Esophagus muscularis mucosa (tissue), 4 donors: Measurements from ENCODE around the gene SERPINA10. TPM values are rescaled to one million over a fixed set of nuclear protein-coding genes. Genes with fewer than 3 reads are reported as not detected.

ENCODE experiments used
- DNase-seq: peaks from one replicate; pipeline ENCODE4 v3.0.0-alpha.2; 2017; ENCODE audit errors: extremely low spot score
- H3K27ac ChIP-seq, 4 donors: fragments of 200-600 bp; sonication (generic); replicated peaks in 1 of 4; 1 replicate in 3 of 4; 2 replicates in 1 of 4; pipeline ENCODE4 v1.5.1; 2016 to 2019; ENCODE audit warnings: mild to moderate bottlenecking in 1 of 4
- H3K27me3 ChIP-seq, 4 donors: fragments of 200-600 bp; sonication (generic); one replicate each; pipeline versions ENCODE4 v1.5.1 to v1.6.0; 2016 to 2019
- H3K36me3 ChIP-seq, 4 donors: fragments of 200-600 bp; sonication (generic); one replicate each; pipeline ENCODE4 v1.5.1; 2016 to 2019
- H3K4me1 ChIP-seq, 4 donors: fragments of 200-600 bp; sonication (generic); one replicate each; pipeline ENCODE4 v1.5.1; 2016 to 2019
- H3K4me3 ChIP-seq, 4 donors: fragments of 200-600 bp; sonication (generic); 1 replicate in 2 of 4; 2 replicates in 2 of 4; pipeline ENCODE4 v1.5.1; 2016 to 2019; ENCODE audit warnings: mild to moderate bottlenecking in 4 of 4, moderate library complexity in 1 of 4
- H3K9me3 ChIP-seq, 4 donors: fragments of 200-600 bp; sonication (generic); 1 replicate in 3 of 4; 2 replicates in 1 of 4; pipeline ENCODE4 v1.5.1; 2016 to 2019
- EP300 ChIP-seq: sonication (generic); formaldehyde crosslinking; IDR thresholded peaks from one replicate; pipeline ENCODE4 v1.6.1; 2017; ENCODE audit warnings: antibody characterized with exemption
- POLR2A ChIP-seq: fragments of 450-650 bp; IDR thresholded peaks from one replicate; pipeline ENCODE4 v1.6.1; 2017; ENCODE audit warnings: antibody characterized with exemption, moderate library complexity, mild to moderate bottlenecking, low read depth
- POLR2AphosphoS5 ChIP-seq, 2 donors: sonication (generic); formaldehyde crosslinking; IDR thresholded peaks; one replicate each; pipeline ENCODE4 v1.6.1; 2017; ENCODE audit warnings: antibody characterized with exemption in 2 of 2
- WGBS: methylation state at CpG from one replicate; pipeline ENCODE4 v1.1.5; 2018; 5-methylcytosine and 5-hydroxymethylcytosine counted together
- intact Hi-C: fragments of 100-400 bp; cut with DNase I; formaldehyde crosslinking; loops from one replicate; pipeline ENCODE4 v1.15.1; 2023
- total RNA-seq, 4 donors: library from RNA; depleted of rRNA; stranded (reverse); fragments of >200 nt; gene quantifications; one replicate each; pipeline versions ENCODE4 v1.1.0 to v1.2.1, GENCODE V29; 2016
- TF ChIP-seq, protein P1 (sequence below), 3 experiments: fragments of 200-600 bp in 2 of 3; fragments of 450-650 bp in 1 of 3; sonication (generic) in 2 of 3; IDR thresholded peaks; one replicate each; pipeline ENCODE4 v1.5.1; 2017 to 2019; ENCODE audit warnings: antibody characterized with exemption in 3 of 3, mild to moderate bottlenecking in 2 of 3, moderate library complexity in 1 of 3

The SERPINA10 gene
- total RNA-seq, 4 donors from 2014 or later = not detected

DNA sequence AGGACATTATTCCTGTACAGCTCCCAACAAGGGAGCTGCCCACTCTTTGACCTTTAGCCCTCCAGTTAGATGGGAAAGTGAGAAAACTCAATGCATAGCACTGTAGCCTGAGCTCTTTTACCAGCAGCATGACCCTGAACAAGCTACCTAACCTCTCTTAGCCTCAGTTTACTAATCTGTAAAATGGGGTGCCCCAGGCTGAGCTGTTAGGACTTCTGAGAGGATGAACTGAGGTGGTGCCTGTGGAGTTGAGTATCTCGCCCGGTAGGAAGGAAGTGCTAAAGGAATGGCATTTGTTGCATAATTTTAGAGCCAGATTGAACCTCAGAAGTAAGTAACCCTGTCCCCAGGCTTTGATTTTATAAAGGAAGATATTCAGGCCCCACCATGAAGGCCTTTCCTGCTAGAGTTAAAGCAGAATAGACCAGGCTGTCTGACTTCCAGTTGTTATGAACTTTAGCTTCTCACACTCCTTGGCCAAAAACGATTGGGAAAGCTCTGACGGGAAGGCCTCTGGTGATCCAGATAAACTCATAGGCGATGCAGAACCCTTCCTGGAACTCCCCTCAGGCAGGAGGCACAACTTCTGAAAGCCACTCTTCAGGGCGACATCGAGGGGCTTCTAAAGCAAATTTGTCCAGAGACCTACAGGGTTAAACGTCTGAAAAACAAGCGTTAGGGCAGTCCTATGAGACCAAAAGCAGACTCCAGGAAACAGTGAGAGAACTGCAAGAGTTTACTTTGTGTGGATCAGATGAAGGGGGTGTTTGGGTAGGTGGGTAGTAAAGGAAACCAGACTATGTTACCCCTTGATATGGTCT is 2.5 kb upstream of the SERPINA10 start:
- peak; percentile 77 for DNase-seq

DNA sequence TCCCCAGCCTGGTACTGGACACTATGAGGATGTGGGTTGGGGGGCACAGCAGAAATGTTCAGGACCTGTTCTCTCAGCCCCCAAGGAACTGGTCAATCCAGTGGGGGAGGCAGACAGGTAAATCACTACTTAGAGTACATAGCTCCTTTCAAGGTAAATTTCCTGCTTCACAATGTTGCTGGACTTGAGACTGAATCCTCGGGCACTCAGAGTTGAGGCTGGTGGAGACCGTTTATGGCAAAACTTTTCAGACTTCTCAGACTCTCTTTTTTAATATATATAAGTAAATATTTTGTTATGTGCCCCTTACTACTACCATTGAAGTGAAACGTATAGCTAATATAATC is 483 bp upstream of the SERPINA10 start:
- Histone ChIP-seq H3K4me3 (no peak overlapping the region), H3K27ac (no peak overlapping the region), H3K4me1 (no peaks in the 10 kb centered on the region), H3K36me3 (no peaks in the 10 kb centered on the region), H3K27me3 (peaks cover 0 to 3% (median 0%) of the 10 kb centered on the region in 4 donors), H3K9me3 (no peaks in the 10 kb centered on the region)
- TF ChIP-seq EP300 (no peak), POLR2A (no peak), POLR2AphosphoS5 (IDR thresholded peaks at IDR 0.05) (no peak)
- TF ChIP-seq, protein P1, sequence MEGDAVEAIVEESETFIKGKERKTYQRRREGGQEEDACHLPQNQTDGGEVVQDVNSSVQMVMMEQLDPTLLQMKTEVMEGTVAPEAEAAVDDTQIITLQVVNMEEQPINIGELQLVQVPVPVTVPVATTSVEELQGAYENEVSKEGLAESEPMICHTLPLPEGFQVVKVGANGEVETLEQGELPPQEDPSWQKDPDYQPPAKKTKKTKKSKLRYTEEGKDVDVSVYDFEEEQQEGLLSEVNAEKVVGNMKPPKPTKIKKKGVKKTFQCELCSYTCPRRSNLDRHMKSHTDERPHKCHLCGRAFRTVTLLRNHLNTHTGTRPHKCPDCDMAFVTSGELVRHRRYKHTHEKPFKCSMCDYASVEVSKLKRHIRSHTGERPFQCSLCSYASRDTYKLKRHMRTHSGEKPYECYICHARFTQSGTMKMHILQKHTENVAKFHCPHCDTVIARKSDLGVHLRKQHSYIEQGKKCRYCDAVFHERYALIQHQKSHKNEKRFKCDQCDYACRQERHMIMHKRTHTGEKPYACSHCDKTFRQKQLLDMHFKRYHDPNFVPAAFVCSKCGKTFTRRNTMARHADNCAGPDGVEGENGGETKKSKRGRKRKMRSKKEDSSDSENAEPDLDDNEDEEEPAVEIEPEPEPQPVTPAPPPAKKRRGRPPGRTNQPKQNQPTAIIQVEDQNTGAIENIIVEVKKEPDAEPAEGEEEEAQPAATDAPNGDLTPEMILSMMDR (IDR thresholded peaks at IDR 0.05) = no peak
- 79% methylated on average over 3 of the region's 3 CpGs for WGBS
- intact Hi-C loops = no loop called here
- no peak for DNase-seq

More for the DNA sequence above, 2.5 kb upstream of the SERPINA10 start:
- Histone ChIP-seq H3K4me3 (no peak overlapping the region), H3K4me1 (no peaks in the 10 kb centered on the region), H3K27me3 (peaks cover 0 to 3% (median 0%) of the 10 kb centered on the region in 4 donors), H3K36me3 (no peaks in the 10 kb centered on the region), H3K27ac (no peak overlapping the region), H3K9me3 (no peaks in the 10 kb centered on the region)
- TF ChIP-seq, protein P1 (IDR thresholded peaks at IDR 0.05) = no peak
- TF ChIP-seq POLR2AphosphoS5 (IDR thresholded peaks at IDR 0.05) = no peak
- no peak for TF ChIP-seq EP300
- no peak for TF ChIP-seq POLR2A
- intact Hi-C loops = no loop called here
- 74% methylated on average over 9 of the region's 9 CpGs for WGBS

DNA sequence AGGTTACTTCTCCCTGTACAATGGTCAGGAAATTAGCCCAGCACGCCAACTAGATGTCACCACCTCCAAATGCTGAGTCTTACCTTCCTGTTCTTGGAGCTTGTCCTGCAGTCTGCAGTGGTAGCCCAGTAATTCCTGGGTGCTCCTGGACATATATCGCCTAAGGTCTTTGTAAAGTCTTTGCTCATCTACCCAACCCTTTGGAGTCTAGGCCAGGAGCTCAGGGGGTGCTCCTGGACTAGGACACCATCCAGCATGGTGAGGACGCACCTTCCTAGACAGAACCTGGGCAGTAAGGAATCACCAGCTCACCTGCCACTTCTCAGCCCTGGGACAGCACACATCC is 569 bp downstream of the SERPINA10 start:
- no peaks in the 10 kb centered on the region for H3K4me1 ChIP-seq
- peaks cover 0 to 3% (median 0%) of the 10 kb centered on the region in 4 donors for H3K27me3 ChIP-seq
- 96% methylated on average over 2 of the region's 3 CpGs for WGBS
- no peaks in the 10 kb centered on the region for H3K36me3 ChIP-seq
- no peak overlapping the region for H3K4me3 ChIP-seq
- peak; percentile 62 for DNase-seq
- H3K9me3 ChIP-seq = no peaks in the 10 kb centered on the region
- no peak overlapping the region for H3K27ac ChIP-seq
- intact Hi-C loops = no loop called here
- TF ChIP-seq, protein P1 (IDR thresholded peaks at IDR 0.05) = no peak

DNA sequence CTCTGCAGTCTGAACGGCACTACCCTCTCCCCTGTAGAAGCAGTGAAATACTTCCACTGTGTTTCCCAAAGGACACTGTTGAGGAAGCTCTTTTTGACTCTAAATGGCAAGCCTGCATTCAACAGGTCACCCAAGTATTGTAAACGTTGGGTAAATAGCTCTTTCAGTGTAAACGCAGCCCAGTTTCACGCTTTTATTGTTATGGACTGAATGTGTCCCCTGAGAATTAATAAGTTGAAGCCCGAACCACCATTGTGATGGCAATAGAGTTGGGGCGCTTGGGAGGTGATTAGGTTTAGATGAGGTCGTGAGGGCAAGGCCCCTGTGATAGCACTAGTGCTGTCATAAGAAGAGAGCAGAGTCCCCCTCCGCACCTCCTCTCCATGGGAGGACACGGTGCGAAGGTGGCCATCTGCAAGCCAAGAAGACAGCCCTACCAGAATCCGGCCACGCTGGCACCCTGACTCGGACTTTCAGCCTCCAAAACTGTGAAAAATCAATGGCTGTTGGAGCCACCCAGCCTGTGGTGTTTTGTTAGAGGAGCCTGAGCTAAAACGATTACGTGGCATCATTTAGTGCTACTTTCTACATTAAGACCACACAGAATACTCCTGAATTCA is 1.1 kb downstream of the SERPINA10 start:
- TF ChIP-seq POLR2AphosphoS5 (IDR thresholded peaks at IDR 0.05) (no peak), POLR2A (no peak), EP300 (no peak)
- TF ChIP-seq, protein P1 (IDR thresholded peaks at IDR 0.05) = no peak
- no peak overlapping the region for H3K27ac ChIP-seq
- peaks cover 0 to 3% (median 0%) of the 10 kb centered on the region in 4 donors for H3K27me3 ChIP-seq
- no peak overlapping the region for H3K4me3 ChIP-seq
- peak; percentile 82 for DNase-seq
- no peaks in the 10 kb centered on the region for H3K4me1 ChIP-seq
- no peaks in the 10 kb centered on the region for H3K36me3 ChIP-seq
- intact Hi-C loops = no loop called here
- 90% methylated on average over 12 of the region's 15 CpGs for WGBS
- no peaks in the 10 kb centered on the region for H3K9me3 ChIP-seq
